H1 (cell line): Measurements from ENCODE around the gene TNRC6B. TPM values are rescaled to one million over a fixed set of nuclear protein-coding genes. Genes with fewer than 3 reads are reported as not detected.
A peak's percentile ranks its signal among the peaks of the same experiment; 100 is the strongest.

ENCODE experiments used
- ASH2L ChIP-seq: fragments of 200-600, 300-600 bp; sonication (generic); IDR thresholded peaks from one replicate; pipeline ENCODE4 v1.7.1; 2017; ENCODE audit warnings: low read length
- CBX8 ChIP-seq: fragments of 300-800, 300-1000 bp; sonication (generic); IDR thresholded peaks from 2 replicates; pipeline ENCODE4 v1.7.1; 2016; ENCODE audit warnings: low read depth, low read length, borderline replicate concordance
- CEBPB ChIP-seq: IDR thresholded peaks from 2 replicates; pipeline ENCODE4 v1.6.1; 2012; ENCODE audit warnings: low read depth, low read length
- CREB1 ChIP-seq: IDR thresholded peaks from 2 replicates; pipeline ENCODE4 v1.6.1; 2012; ENCODE audit warnings: inconsistent platforms
- EP300 ChIP-seq, 2 experiments: IDR thresholded peaks; 1 replicate in 1 of 2; 2 replicates in 1 of 2; pipeline ENCODE4 v1.6.1; 2011 to 2012; ENCODE audit warnings: low read depth in 2 of 2, low read length in 2 of 2, mild to moderate bottlenecking in 2 of 2, borderline replicate concordance in 1 of 2, inconsistent platforms in 1 of 2, moderate library complexity in 1 of 2
- HDAC6 ChIP-seq: IDR thresholded peaks from one replicate; pipeline ENCODE4 v1.7.1; 2012; ENCODE audit warnings: low read depth, mild to moderate bottlenecking, inconsistent platforms, low read length, moderate library complexity
- JUN ChIP-seq: IDR thresholded peaks from 2 replicates; pipeline ENCODE4 v1.6.1; 2011; ENCODE audit warnings: low read depth, mild to moderate bottlenecking, improper control_type of control experiment, low read length
- JUND ChIP-seq: IDR thresholded peaks from 2 replicates; pipeline ENCODE4 v1.6.1; 2011; ENCODE audit warnings: mild to moderate bottlenecking, improper control_type of control experiment, low read length
- KDM1A ChIP-seq: fragments of 200-600, 300-600 bp; sonication (generic); IDR thresholded peaks from 2 replicates; pipeline ENCODE4 v1.7.1; 2016; ENCODE audit warnings: mild to moderate bottlenecking, low read length, borderline replicate concordance
- KDM4A ChIP-seq: IDR thresholded peaks from one replicate; pipeline ENCODE4 v1.7.1; 2012; ENCODE audit warnings: low read depth, mild to moderate bottlenecking, moderate library complexity, low read length, inconsistent platforms; ENCODE audit not compliant: severe bottlenecking
- MAFK ChIP-seq: IDR thresholded peaks from 2 replicates; pipeline ENCODE4 v1.6.1; 2012; ENCODE audit warnings: low read depth, mild to moderate bottlenecking, improper control_type of control experiment, low read length
- MAX ChIP-seq: IDR thresholded peaks from 2 replicates; pipeline ENCODE4 v1.6.1; 2012; ENCODE audit warnings: inconsistent platforms
- NANOG ChIP-seq: IDR thresholded peaks from 2 replicates; pipeline ENCODE4 v1.6.1; 2011; ENCODE audit warnings: low read length, low read depth, mild to moderate bottlenecking, inconsistent platforms; ENCODE audit not compliant: insufficient read depth, poor library complexity, severe bottlenecking
- NRF1 ChIP-seq: IDR thresholded peaks from 2 replicates; pipeline ENCODE4 v1.6.1; 2011; ENCODE audit warnings: mild to moderate bottlenecking, low read depth, low read length, improper control_type of control experiment
- RAD21 ChIP-seq, 2 experiments: IDR thresholded peaks in 1 of 2; conservative IDR thresholded peaks in 1 of 2; 2 replicates each; pipeline ENCODE4 v1.6.1; 2011; ENCODE audit warnings: low read depth in 2 of 2, low read length in 2 of 2, improper control_type of control experiment in 1 of 2, inconsistent platforms in 1 of 2, mild to moderate bottlenecking in 1 of 2, moderate library complexity in 1 of 2
- RXRA ChIP-seq: IDR thresholded peaks from 2 replicates; pipeline ENCODE4 v1.6.1; 2011; ENCODE audit warnings: low read depth, mild to moderate bottlenecking, low read length, moderate library complexity; ENCODE audit not compliant: insufficient read depth
- SIN3A ChIP-seq, 2 experiments: IDR thresholded peaks in 1 of 2; conservative IDR thresholded peaks in 1 of 2; 2 replicates each; pipeline ENCODE4 v1.6.1; 2011 to 2012; ENCODE audit warnings: low read length in 2 of 2, improper control_type of control experiment in 1 of 2, low read depth in 1 of 2, mild to moderate bottlenecking in 1 of 2
- SIX5 ChIP-seq: IDR thresholded peaks from 2 replicates; pipeline ENCODE4 v1.6.1; 2011; ENCODE audit warnings: mild to moderate bottlenecking, low read depth, low read length
- SRF ChIP-seq: IDR thresholded peaks from 2 replicates; pipeline ENCODE4 v1.6.1; 2011; ENCODE audit warnings: mild to moderate bottlenecking, low read depth, low read length, moderate library complexity
- TAF7 ChIP-seq: optimal IDR thresholded peaks from 2 replicates; pipeline ENCODE3; 2011; ENCODE audit warnings: low read depth, mild to moderate bottlenecking, inconsistent platforms, low read length, moderate library complexity, borderline replicate concordance
- ZNF274 ChIP-seq: IDR thresholded peaks from 2 replicates; pipeline ENCODE4 v1.7.0; 2012; ENCODE audit warnings: low read length, borderline replicate concordance; ENCODE audit errors: extremely low read depth
- polyA plus RNA-seq, 7 experiments: library from polyadenylated mRNA; depleted of rRNA in 3 of 7; stranded (reverse) in 5 of 7; unstranded in 2 of 7; fragments of >200 nt in 5 of 7; fragments of 200-250 nt in 2 of 7; gene quantifications; 1 replicate in 5 of 7; 2 replicates in 1 of 7; 4 replicates in 1 of 7; pipeline versions ENCODE4 v1.2.1 to v1.2.3, GENCODE V29; 2011 to 2013; ENCODE audit warnings: missing spikeins in 2 of 7, mixed read lengths in 2 of 7
- total RNA-seq: library from RNA; stranded (reverse); fragmentation: NEBNext Ultra II Directional; extraction: Animal tissue kit (Norgen Biotek cat#: 25700); gene quantifications from 2 replicates; pipeline ENCODE4 v1.2.1, GENCODE V29; 2021

TNRC6B gene
- total and polyA plus RNA-seq, 2 of the 8 experiments (the other 6 are each of a cell fraction or from before 2014, with no cell fraction given): 12.5 to 48.9 TPM

DNA sequence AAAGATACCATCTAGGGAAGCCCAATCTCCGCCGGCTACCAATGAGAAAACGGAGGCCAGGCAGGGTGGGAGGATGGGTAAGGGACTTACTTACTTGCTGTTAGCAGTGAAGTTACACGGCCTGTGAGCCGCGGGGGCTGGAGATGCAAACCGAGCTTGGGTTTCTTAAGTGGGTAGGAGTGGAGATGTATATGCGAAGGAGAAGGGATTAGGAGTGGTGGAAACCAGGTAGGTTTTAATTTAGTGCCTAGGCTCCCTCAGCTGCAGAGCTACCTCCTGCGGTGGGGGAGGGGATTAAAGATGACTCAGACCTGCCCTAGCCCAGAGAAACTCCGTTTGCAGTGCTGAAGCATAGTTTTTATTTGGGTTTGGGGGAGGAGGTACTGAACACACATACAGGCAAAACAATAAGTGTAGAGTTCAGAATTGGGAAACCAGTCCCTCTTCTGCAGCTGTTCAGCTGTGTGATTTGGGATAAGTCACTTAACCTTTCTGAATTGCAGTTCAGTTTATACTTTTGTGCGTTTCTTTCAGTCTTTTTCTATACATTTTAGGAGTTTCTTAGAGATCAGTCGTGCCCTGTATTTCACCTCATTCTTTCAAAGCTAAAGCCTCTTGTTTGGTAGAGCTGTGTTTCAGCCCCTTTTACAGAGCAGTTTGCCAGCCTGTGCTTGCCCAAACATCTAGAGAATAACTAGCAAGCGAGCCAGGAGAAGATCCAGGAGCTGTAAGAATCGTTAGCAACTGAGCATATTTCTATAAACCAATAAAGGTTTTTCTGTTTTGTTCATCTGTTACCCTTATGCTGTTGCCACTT, 596 bp upstream of the TNRC6B start (continued):
- TF ChIP-seq JUND (peak; percentile 94), SIN3A (conservative IDR thresholded peaks at IDR 0.05 in 1 of 2, IDR thresholded peaks at IDR 0.05 in 1 of 2; ENCODE audit: low read depth in 1 of 2, low read length in 2 of 2) (no peak), RAD21 (IDR thresholded peaks at IDR 0.05 in 1 of 2, conservative IDR thresholded peaks at IDR 0.05 in 1 of 2; ENCODE audit: low read depth in 2 of 2, low read length in 2 of 2) (no peak), NRF1 (no peak), SRF (no peak), KDM1A (peak; percentile 62; the same call in 1 of the 2 replicates), HDAC6 (no peak), ASH2L (peak; percentile 38), TAF7 (no peak), CREB1 (no peak; the same call in 1 of the 2 replicates), RXRA (no peak), CBX8 (no peak), NANOG (no peak), CEBPB (no peak), EP300 (IDR thresholded peaks at IDR 0.05; ENCODE audit: borderline replicate concordance in 1 of 2, low read depth in 2 of 2, low read length in 2 of 2) (no peak), MAFK (peak; percentile 40; the same call in 1 of the 2 replicates), ZNF274 (no peak), MAX (no peak), JUN (0 out of 2 replicates have a peak, but pooled peaks have one; percentile 41), KDM4A (no peak), SIX5 (no peak)
